ENCODE data around the gene NOX3.

- no peak for TF ChIP-seq ELF4 (CRISPR knock-in tag; IDR thresholded peaks at IDR 0.05)
- no peak for TF ChIP-seq PKNOX1 (IDR thresholded peaks at IDR 0.05)
- TF ChIP-seq POLR2AphosphoS5 (IDR thresholded peaks at IDR 0.05; ENCODE audit: control insufficient read depth, insufficient read depth, low read depth, low read length), result no peak
- TF ChIP-seq ZBTB7A (IDR thresholded peaks at IDR 0.05; ENCODE audit: borderline replicate concordance, control insufficient read depth, low read depth, low read length), result no peak
- no peak for TF ChIP-seq KLF6 (CRISPR knock-in tag; IDR thresholded peaks at IDR 0.05; ENCODE audit: borderline replicate concordance)
Observed at GRCh38 chr6:155398701-155399061, 57.0 kb downstream of the NOX3 start.

All from K562 (cell line).